GM12878 (cell line): ENCODE results near the gene KCNH4. TPM values are rescaled to one million over a fixed set of nuclear protein-coding genes. Genes with fewer than 3 reads are reported as not detected.

Experiments
- CEBPZ ChIP-seq: fragments of 150-350 bp; IDR thresholded peaks from 2 replicates; pipeline ENCODE4 v1.6.1; 2016; ENCODE audit warnings: low read depth, low read length
- ETV6 ChIP-seq, 2 experiments: fragments of 450-650 bp in 1 of 2; IDR thresholded peaks in 1 of 2; conservative IDR thresholded peaks in 1 of 2; 2 replicates each; pipeline ENCODE4 v1.6.1; 2014; ENCODE audit warnings: antibody characterized with exemption in 1 of 2, borderline replicate concordance in 1 of 2, low read depth in 1 of 2, mild to moderate bottlenecking in 1 of 2, moderate library complexity in 1 of 2
- EZH2 ChIP-seq: IDR thresholded peaks from 2 replicates; pipeline ENCODE4 v1.6.1; 2012; ENCODE audit warnings: low read depth, mild to moderate bottlenecking, control low read depth, inconsistent platforms, low read length, borderline replicate concordance; ENCODE audit not compliant: control insufficient read depth
- FOS ChIP-seq: IDR thresholded peaks from 3 replicates; pipeline ENCODE4 v1.6.1; 2011; ENCODE audit warnings: borderline replicate concordance; ENCODE audit not compliant: insufficient read length; ENCODE audit errors: extremely low read depth
- HDGF ChIP-seq: fragments of 450-650 bp; IDR thresholded peaks from 2 replicates; pipeline ENCODE4 v1.6.1; 2016; ENCODE audit warnings: antibody characterized with exemption
- IRF5 ChIP-seq: fragments of 450-650 bp; IDR thresholded peaks from 2 replicates; pipeline ENCODE4 v1.6.1; 2017; ENCODE audit warnings: borderline replicate concordance
- JUNB ChIP-seq: IDR thresholded peaks from 2 replicates; pipeline ENCODE4 v1.6.1; 2016; ENCODE audit warnings: antibody characterized with exemption, mild to moderate bottlenecking
- LARP7 ChIP-seq: fragments of 450-650 bp; IDR thresholded peaks from 2 replicates; pipeline ENCODE4 v1.6.1; 2017; ENCODE audit warnings: mild to moderate bottlenecking
- MAX ChIP-seq: IDR thresholded peaks from 2 replicates; pipeline ENCODE4 v1.6.1; 2012; ENCODE audit warnings: low read depth, low read length, improper control_type of control experiment
- MEF2B ChIP-seq: fragments of 450-650 bp; IDR thresholded peaks from 2 replicates; pipeline ENCODE4 v1.6.1; 2018; ENCODE audit warnings: mild to moderate bottlenecking, moderate library complexity; ENCODE audit not compliant: partially characterized antibody, poor library complexity, severe bottlenecking
- RCOR1 ChIP-seq: conservative IDR thresholded peaks from 2 replicates; pipeline ENCODE4 v1.6.1; 2012; ENCODE audit warnings: low read depth, low read length, improper control_type of control experiment
- STAT1 ChIP-seq: fragments of 450-650 bp; conservative IDR thresholded peaks from 2 replicates; pipeline ENCODE4 v1.6.1; 2014; ENCODE audit warnings: antibody characterized with exemption, mild to moderate bottlenecking
- SUPT20H ChIP-seq: IDR thresholded peaks from 2 replicates; pipeline ENCODE4 v1.6.1; 2011; ENCODE audit warnings: low read depth, mild to moderate bottlenecking, low read length, moderate library complexity, borderline replicate concordance; ENCODE audit not compliant: control insufficient read depth
- TARDBP ChIP-seq: IDR thresholded peaks from 2 replicates; pipeline ENCODE4 v1.6.1; 2016; ENCODE audit warnings: borderline replicate concordance
- TCF3 ChIP-seq: IDR thresholded peaks from 2 replicates; pipeline ENCODE4 v1.6.1; 2012; ENCODE audit warnings: low read depth, mild to moderate bottlenecking, low read length, borderline replicate concordance; ENCODE audit not compliant: insufficient read depth
- polyA plus RNA-seq, 11 experiments: library from polyadenylated mRNA; depleted of rRNA in 4 of 11; unstranded in 6 of 11; stranded (reverse) in 5 of 11; fragments of >200 nt; fragmentation: Nextera tagmentation in 4 of 11; fragmentation: Illumina TruSeq in 1 of 11; extraction: Ambion mirVana in 4 of 11; extraction: Trizol in 1 of 11; gene quantifications; 1 replicate in 1 of 11; 2 replicates in 10 of 11; pipeline versions ENCODE4 v1.2.1 to v1.2.3, GENCODE V29; 2011 to 2016; ENCODE audit warnings: inconsistent platforms in 2 of 11, missing spikeins in 2 of 11, low read depth in 1 of 11
- total RNA-seq, 4 experiments: library from RNA; depleted of rRNA in 3 of 4; stranded (reverse); fragments of >200 nt in 3 of 4; fragmentation: Illumina TruSeq in 1 of 4; extraction: Trizol in 1 of 4; gene quantifications; 2 replicates each; pipeline versions ENCODE4 v1.2.1 to v1.2.3, GENCODE V29; 2013 to 2021
- TF ChIP-seq, protein P1 (sequence below): fragments of 450-650 bp; IDR thresholded peaks from 2 replicates; pipeline ENCODE4 v1.6.1; 2017; ENCODE audit warnings: mild to moderate bottlenecking, moderate library complexity
- TF ChIP-seq, protein P2 (sequence below): fragments of 450-650 bp; IDR thresholded peaks from 2 replicates; pipeline ENCODE4 v1.6.1; 2016; ENCODE audit warnings: mild to moderate bottlenecking

The KCNH4 gene
- total and polyA plus RNA-seq, 10 of the 15 experiments (the other 5 are each of a cell fraction or from before 2014, with no cell fraction given), result 0.03 to 0.88 (median 0.10) TPM; not detected in 2

GRCh38 chr17:42183741-42184711, 3.1 kb upstream of the KCNH4 start (continued):
- TF ChIP-seq RCOR1 (0 out of 2 replicates have a peak, but pooled peaks have one; percentile 72), SUPT20H (no peak), LARP7 (peak; percentile 93; the same call in 1 of the 2 replicates), JUNB (no peak), MEF2B (peak; percentile 18), TARDBP (0 out of 2 replicates have a peak, but pooled peaks have one; percentile 38), MAX (peak; percentile 75), FOS (no peak), IRF5 (no peak), CEBPZ (no peak), HDGF (no peak), TCF3 (0 out of 2 replicates have a peak, but pooled peaks have one; percentile 16), ETV6 (conservative IDR thresholded peaks at IDR 0.05 in 1 of 2, IDR thresholded peaks at IDR 0.05 in 1 of 2; ENCODE audit: borderline replicate concordance in 1 of 2, low read depth in 1 of 2) (no peak), STAT1 (peak; percentile 74; the same call in 1 of the 2 replicates), EZH2 (no peak)
- TF ChIP-seq, protein P1, sequence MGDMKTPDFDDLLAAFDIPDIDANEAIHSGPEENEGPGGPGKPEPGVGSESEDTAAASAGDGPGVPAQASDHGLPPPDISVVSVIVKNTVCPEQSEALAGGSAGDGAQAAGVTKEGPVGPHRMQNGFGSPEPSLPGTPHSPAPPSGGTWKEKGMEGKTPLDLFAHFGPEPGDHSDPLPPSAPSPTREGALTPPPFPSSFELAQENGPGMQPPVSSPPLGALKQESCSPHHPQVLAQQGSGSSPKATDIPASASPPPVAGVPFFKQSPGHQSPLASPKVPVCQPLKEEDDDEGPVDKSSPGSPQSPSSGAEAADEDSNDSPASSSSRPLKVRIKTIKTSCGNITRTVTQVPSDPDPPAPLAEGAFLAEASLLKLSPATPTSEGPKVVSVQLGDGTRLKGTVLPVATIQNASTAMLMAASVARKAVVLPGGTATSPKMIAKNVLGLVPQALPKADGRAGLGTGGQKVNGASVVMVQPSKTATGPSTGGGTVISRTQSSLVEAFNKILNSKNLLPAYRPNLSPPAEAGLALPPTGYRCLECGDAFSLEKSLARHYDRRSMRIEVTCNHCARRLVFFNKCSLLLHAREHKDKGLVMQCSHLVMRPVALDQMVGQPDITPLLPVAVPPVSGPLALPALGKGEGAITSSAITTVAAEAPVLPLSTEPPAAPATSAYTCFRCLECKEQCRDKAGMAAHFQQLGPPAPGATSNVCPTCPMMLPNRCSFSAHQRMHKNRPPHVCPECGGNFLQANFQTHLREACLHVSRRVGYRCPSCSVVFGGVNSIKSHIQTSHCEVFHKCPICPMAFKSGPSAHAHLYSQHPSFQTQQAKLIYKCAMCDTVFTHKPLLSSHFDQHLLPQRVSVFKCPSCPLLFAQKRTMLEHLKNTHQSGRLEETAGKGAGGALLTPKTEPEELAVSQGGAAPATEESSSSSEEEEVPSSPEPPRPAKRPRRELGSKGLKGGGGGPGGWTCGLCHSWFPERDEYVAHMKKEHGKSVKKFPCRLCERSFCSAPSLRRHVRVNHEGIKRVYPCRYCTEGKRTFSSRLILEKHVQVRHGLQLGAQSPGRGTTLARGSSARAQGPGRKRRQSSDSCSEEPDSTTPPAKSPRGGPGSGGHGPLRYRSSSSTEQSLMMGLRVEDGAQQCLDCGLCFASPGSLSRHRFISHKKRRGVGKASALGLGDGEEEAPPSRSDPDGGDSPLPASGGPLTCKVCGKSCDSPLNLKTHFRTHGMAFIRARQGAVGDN, result peak; percentile 93
- TF ChIP-seq, protein P2, sequence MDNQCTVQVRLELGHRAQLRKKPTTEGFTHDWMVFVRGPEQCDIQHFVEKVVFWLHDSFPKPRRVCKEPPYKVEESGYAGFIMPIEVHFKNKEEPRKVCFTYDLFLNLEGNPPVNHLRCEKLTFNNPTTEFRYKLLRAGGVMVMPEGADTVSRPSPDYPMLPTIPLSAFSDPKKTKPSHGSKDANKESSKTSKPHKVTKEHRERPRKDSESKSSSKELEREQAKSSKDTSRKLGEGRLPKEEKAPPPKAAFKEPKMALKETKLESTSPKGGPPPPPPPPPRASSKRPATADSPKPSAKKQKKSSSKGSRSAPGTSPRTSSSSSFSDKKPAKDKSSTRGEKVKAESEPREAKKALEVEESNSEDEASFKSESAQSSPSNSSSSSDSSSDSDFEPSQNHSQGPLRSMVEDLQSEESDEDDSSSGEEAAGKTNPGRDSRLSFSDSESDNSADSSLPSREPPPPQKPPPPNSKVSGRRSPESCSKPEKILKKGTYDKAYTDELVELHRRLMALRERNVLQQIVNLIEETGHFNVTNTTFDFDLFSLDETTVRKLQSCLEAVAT, result no peak
